ENCODE data around the gene CDK4. TPM values are rescaled to one million over a fixed set of nuclear protein-coding genes. Genes with fewer than 3 reads are reported as not detected.

CDK4 gene
- polyA plus RNA-seq, 2 donors, result 22.1 to 52.6 TPM

- peak overlapping the region in 1 of 2 donors; percentile 6 for H3K27ac ChIP-seq (ENCODE audit: low read depth in 2 of 2, low read length in 1 of 2)
- H3K9me3 ChIP-seq (ENCODE audit: control insufficient read depth in 2 of 2, insufficient read depth in 1 of 2, low read depth in 1 of 2, low read length in 1 of 2), result no peaks in the 10 kb centered on the region
- peak overlapping the region; percentile 1 to 30 for H3K4me3 ChIP-seq (ENCODE audit: low read depth in 1 of 2, low read length in 2 of 2)
- peaks cover 0 to 22% of the 10 kb centered on the region in 2 donors for H3K27me3 ChIP-seq (ENCODE audit: control insufficient read depth in 1 of 2, insufficient read depth in 2 of 2, low read length in 2 of 2)
- peaks cover 0 to 2% of the 10 kb centered on the region in 2 donors for H3K36me3 ChIP-seq (ENCODE audit: control insufficient read depth in 2 of 2, insufficient read depth in 2 of 2, low read length in 1 of 2)
- 42 to 47% methylated on average over 14 of the region's 14 CpGs for WGBS, 2 donors
- H3K4me1 ChIP-seq (ENCODE audit: control insufficient read depth in 2 of 2, insufficient read depth in 2 of 2, low read length in 1 of 2), result peaks cover 7 to 13% of the 10 kb centered on the region in 2 donors
Observed at GRCh38 chr12:57741844-57742738, 10.0 kb downstream of the CDK4 start.

- WGBS, 2 donors, result 54 to 67% methylated on average over 1 of the region's 1 CpG
- H3K27ac ChIP-seq (ENCODE audit: low read depth in 2 of 2, low read length in 1 of 2), result peak overlapping the region in 1 of 2 donors; percentile 22
- peak overlapping the region; percentile 1 to 3 for H3K4me3 ChIP-seq (ENCODE audit: low read depth in 1 of 2, low read length in 2 of 2)
- peaks cover 0 to 2% of the 10 kb centered on the region in 2 donors for H3K36me3 ChIP-seq (ENCODE audit: control insufficient read depth in 2 of 2, insufficient read depth in 2 of 2, low read length in 1 of 2)
- H3K27me3 ChIP-seq (ENCODE audit: control insufficient read depth in 1 of 2, insufficient read depth in 2 of 2, low read length in 2 of 2), result peaks cover 0 to 25% of the 10 kb centered on the region in 2 donors
- H3K9me3 ChIP-seq (ENCODE audit: control insufficient read depth in 2 of 2, insufficient read depth in 1 of 2, low read depth in 1 of 2, low read length in 1 of 2), result no peaks in the 10 kb centered on the region
- H3K4me1 ChIP-seq (ENCODE audit: control insufficient read depth in 2 of 2, insufficient read depth in 2 of 2, low read length in 1 of 2), result peaks cover 7 to 13% of the 10 kb centered on the region in 2 donors
Observed at GRCh38 chr12:57741413-57741789, 10.7 kb downstream of the CDK4 start.

DNA sequence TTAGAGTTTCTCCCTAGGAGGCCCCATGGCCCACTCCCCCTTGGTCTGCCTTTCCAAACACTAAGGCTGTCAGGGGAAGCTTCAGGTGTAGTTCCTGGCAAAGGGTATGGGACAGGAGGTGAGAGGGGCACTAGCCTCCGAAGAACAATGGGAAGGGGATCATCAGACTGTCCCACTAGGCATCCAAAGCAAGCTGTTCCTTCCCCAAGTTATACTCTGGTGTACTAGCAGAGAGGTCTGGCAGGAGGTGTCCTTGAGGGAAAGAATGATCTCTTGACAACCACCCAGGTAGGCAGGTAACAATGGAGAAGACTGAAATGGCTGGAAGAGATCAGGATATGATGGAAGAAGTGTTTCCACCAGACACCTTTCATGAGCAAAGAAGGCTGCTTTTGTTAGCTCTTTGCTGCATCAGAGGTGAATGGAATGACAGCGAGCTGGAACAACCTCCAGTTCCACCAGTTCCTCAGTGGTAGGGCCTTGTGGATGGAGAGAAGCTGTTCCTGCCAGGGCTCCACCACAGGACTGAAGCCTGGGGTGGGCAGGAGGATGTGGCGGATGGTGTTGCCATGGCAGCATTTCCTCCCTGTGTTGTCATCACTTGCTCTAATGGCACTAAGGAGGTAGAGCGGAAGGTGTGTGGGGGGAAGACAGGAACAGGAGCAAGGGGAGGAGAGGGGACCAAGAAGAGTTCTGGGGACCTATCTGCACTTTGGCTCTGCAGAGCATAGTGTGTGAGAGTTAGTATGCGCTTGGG is 11.3 kb downstream of the CDK4 start:
- Histone ChIP-seq H3K9me3 (ENCODE audit: control insufficient read depth in 2 of 2, insufficient read depth in 1 of 2, low read depth in 1 of 2, low read length in 1 of 2) (no peaks in the 10 kb centered on the region), H3K4me3 (ENCODE audit: low read depth in 1 of 2, low read length in 2 of 2) (peak overlapping the region in 1 of 2 donors; percentile 3), H3K27me3 (ENCODE audit: control insufficient read depth in 1 of 2, insufficient read depth in 2 of 2, low read length in 2 of 2) (peaks cover 0 to 28% of the 10 kb centered on the region in 2 donors), H3K27ac (ENCODE audit: low read depth in 2 of 2, low read length in 1 of 2) (peak overlapping the region in 1 of 2 donors; percentile 22), H3K36me3 (ENCODE audit: control insufficient read depth in 2 of 2, insufficient read depth in 2 of 2, low read length in 1 of 2) (peaks cover 0 to 2% of the 10 kb centered on the region in 2 donors), H3K4me1 (ENCODE audit: control insufficient read depth in 2 of 2, insufficient read depth in 2 of 2, low read length in 1 of 2) (peaks cover 7 to 14% of the 10 kb centered on the region in 2 donors)
- WGBS, 2 donors, result 63 to 67% methylated on average over 5 of the region's 5 CpGs

DNA sequence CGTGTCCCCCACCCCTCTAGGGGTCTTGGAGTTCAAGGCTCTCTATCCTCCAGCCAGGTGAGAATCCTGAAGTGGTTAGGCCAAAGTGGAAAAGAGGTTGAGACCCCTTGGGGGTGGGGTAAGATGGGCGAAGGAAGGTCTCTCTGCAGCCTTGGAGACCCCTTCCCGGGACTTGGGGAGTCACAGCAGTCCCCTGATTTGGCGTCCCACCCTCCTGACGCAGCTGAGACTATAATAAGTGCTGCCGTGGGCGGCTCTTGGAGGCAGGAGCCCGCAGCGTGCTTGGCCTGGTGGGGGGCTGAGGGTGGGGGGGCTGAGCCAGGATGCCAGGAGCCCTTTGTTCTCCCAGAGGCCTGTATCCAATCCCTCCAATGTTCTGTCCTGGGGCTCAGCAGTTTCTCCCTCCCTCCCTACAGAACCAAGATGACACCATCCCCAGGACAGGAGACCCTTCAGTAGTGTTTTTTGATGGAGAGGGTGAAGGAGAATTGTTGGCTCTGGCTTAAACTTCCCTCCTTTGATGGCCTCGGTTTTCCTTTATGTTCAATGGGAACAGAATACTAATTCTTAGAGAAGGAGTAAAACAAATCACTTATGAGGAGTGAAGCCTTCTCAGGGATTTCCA is 12.1 kb downstream of the CDK4 start:
- H3K27ac ChIP-seq (ENCODE audit: low read depth in 2 of 2, low read length in 1 of 2), result no peak overlapping the region
- H3K36me3 ChIP-seq (ENCODE audit: control insufficient read depth in 2 of 2, insufficient read depth in 2 of 2, low read length in 1 of 2), result peaks cover 0 to 2% of the 10 kb centered on the region in 2 donors
- peaks cover 7 to 9% of the 10 kb centered on the region in 2 donors for H3K4me1 ChIP-seq (ENCODE audit: control insufficient read depth in 2 of 2, insufficient read depth in 2 of 2, low read length in 1 of 2)
- no peaks in the 10 kb centered on the region for H3K9me3 ChIP-seq (ENCODE audit: control insufficient read depth in 2 of 2, insufficient read depth in 1 of 2, low read depth in 1 of 2, low read length in 1 of 2)
- no peak overlapping the region for H3K4me3 ChIP-seq (ENCODE audit: low read depth in 1 of 2, low read length in 2 of 2)
- peaks cover 0 to 29% of the 10 kb centered on the region in 2 donors for H3K27me3 ChIP-seq (ENCODE audit: control insufficient read depth in 1 of 2, insufficient read depth in 2 of 2, low read length in 2 of 2)
- 32 to 45% methylated on average over 10 of the region's 10 CpGs for WGBS, 2 donors

DNA sequence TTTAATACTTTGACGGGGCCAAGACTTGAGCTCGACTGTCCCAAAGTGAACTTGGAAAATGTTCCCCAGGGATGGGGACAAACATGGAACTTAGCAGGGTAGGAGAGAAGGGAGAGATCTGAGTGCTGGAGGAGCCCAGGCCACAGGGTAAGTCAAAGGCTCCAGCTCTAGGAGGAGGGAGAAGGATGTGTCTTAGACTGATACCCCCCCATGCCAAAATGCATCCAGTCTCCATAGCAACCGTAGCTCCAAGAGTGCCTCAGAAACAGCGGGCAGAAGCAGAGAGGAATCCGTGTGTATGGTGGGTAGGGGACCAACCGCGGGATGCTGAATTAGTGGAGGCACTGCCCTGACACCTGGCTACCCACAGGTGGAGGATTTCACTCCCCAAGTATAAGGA is 12.7 kb downstream of the CDK4 start:
- Histone ChIP-seq H3K27ac (ENCODE audit: low read depth in 2 of 2, low read length in 1 of 2) (no peak overlapping the region), H3K27me3 (ENCODE audit: control insufficient read depth in 1 of 2, insufficient read depth in 2 of 2, low read length in 2 of 2) (peaks cover 0 to 29% of the 10 kb centered on the region in 2 donors), H3K9me3 (ENCODE audit: control insufficient read depth in 2 of 2, insufficient read depth in 1 of 2, low read depth in 1 of 2, low read length in 1 of 2) (no peaks in the 10 kb centered on the region), H3K4me3 (ENCODE audit: low read depth in 1 of 2, low read length in 2 of 2) (no peak overlapping the region), H3K4me1 (ENCODE audit: control insufficient read depth in 2 of 2, insufficient read depth in 2 of 2, low read length in 1 of 2) (peaks cover 7 to 8% of the 10 kb centered on the region in 2 donors), H3K36me3 (ENCODE audit: control insufficient read depth in 2 of 2, insufficient read depth in 2 of 2, low read length in 1 of 2) (peaks cover 0 to 2% of the 10 kb centered on the region in 2 donors)
- 27 to 31% methylated on average over 7 of the region's 7 CpGs for WGBS, 2 donors

GRCh38 chr12:57738661-57739237 is 13.4 kb downstream of the CDK4 start, which contains the start of gene AGAP2:
TSS of gene AGAP2 (minus strand) at chr12:57738742. CDS start at chr12:57738246, 496 bp downstream.
- Histone ChIP-seq H3K9me3 (ENCODE audit: control insufficient read depth in 2 of 2, insufficient read depth in 1 of 2, low read depth in 1 of 2, low read length in 1 of 2) (no peaks in the 10 kb centered on the region), H3K27me3 (ENCODE audit: control insufficient read depth in 1 of 2, insufficient read depth in 2 of 2, low read length in 2 of 2) (peaks cover 0 to 29% of the 10 kb centered on the region in 2 donors), H3K4me3 (ENCODE audit: low read depth in 1 of 2, low read length in 2 of 2) (peak within 1 kb of the TSS; percentile 5 to 8), H3K27ac (ENCODE audit: low read depth in 2 of 2, low read length in 1 of 2) (no peak within 1 kb of the TSS), H3K36me3 (ENCODE audit: control insufficient read depth in 2 of 2, insufficient read depth in 2 of 2, low read length in 1 of 2) (peaks cover 0 to 2% of the 10 kb centered on the region in 2 donors), H3K4me1 (ENCODE audit: control insufficient read depth in 2 of 2, insufficient read depth in 2 of 2, low read length in 1 of 2) (peaks cover 6 to 7% of the 10 kb centered on the region in 2 donors)
- 19 to 20% methylated on average over 18 to 36 of the region's 36 CpGs for WGBS, 2 donors

- peaks cover 0 to 29% of the 10 kb centered on the region in 2 donors for H3K27me3 ChIP-seq (ENCODE audit: control insufficient read depth in 1 of 2, insufficient read depth in 2 of 2, low read length in 2 of 2)
- WGBS, 2 donors, result 22 to 24% methylated on average over 76 to 110 of the region's 110 CpGs
- peaks cover 0 to 2% of the 10 kb centered on the region in 2 donors for H3K36me3 ChIP-seq (ENCODE audit: control insufficient read depth in 2 of 2, insufficient read depth in 2 of 2, low read length in 1 of 2)
- H3K4me1 ChIP-seq (ENCODE audit: control insufficient read depth in 2 of 2, insufficient read depth in 2 of 2, low read length in 1 of 2), result peaks cover 6 to 7% of the 10 kb centered on the region in 2 donors
- no peaks in the 10 kb centered on the region for H3K9me3 ChIP-seq (ENCODE audit: control insufficient read depth in 2 of 2, insufficient read depth in 1 of 2, low read depth in 1 of 2, low read length in 1 of 2)
- H3K27ac ChIP-seq (ENCODE audit: low read depth in 2 of 2, low read length in 1 of 2), result no peak overlapping the region
- H3K4me3 ChIP-seq (ENCODE audit: low read depth in 1 of 2, low read length in 2 of 2), result peak overlapping the region; percentile 5 to 8
Observed at GRCh38 chr12:57737467-57738460, 14.3 kb downstream of the CDK4 start.

DNA sequence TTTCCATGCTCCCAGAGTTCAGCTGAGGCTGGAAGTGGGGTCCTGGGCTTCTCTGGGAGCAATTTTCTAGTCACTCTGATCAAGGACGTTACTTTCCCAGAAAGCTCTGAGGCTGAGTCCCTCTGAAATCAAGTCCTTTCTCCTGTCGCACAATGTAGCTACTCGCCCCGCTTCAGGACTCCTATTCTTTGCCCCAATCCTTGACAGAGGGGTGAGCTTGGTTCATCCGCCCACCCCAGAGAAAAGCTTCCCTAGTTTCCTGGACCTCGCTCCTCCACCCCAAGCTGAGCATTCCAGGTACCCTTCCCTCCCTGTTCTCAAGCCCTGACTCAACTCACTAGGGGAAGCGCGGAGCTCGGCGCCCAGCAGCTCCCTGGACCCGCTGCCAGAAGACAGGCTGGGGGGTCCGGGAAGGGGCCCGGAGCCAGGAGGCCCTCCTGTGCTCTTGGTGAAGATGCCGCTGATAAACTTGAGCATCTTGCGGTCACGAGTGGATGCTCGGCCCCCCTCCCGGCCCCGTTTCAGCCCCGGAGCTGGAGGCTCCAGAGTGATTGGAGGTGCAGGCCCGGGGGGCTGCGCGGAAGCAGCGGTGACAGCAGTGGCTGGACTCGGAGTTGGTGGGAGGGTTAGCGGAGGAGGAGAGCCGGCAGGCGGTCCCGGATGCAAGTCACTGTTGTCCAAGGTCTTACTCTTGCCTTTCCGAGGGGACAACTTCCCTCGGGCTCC is 15.2 kb downstream of the CDK4 start:
- Histone ChIP-seq H3K27ac (ENCODE audit: low read depth in 2 of 2, low read length in 1 of 2) (no peak overlapping the region), H3K4me1 (ENCODE audit: control insufficient read depth in 2 of 2, insufficient read depth in 2 of 2, low read length in 1 of 2) (peaks cover 6 to 7% of the 10 kb centered on the region in 2 donors), H3K36me3 (ENCODE audit: control insufficient read depth in 2 of 2, insufficient read depth in 2 of 2, low read length in 1 of 2) (peaks cover 0 to 2% of the 10 kb centered on the region in 2 donors), H3K27me3 (ENCODE audit: control insufficient read depth in 1 of 2, insufficient read depth in 2 of 2, low read length in 2 of 2) (peaks cover 0 to 29% of the 10 kb centered on the region in 2 donors), H3K9me3 (ENCODE audit: control insufficient read depth in 2 of 2, insufficient read depth in 1 of 2, low read depth in 1 of 2, low read length in 1 of 2) (no peaks in the 10 kb centered on the region), H3K4me3 (ENCODE audit: low read depth in 1 of 2, low read length in 2 of 2) (no peak overlapping the region)
- WGBS, 2 donors, result 26 to 27% methylated on average over 31 of the region's 31 CpGs

All from esophagus (tissue), 2 donors.